Naive thymus-derived CD4-positive, alpha-beta T cell (primary cell): Measurements from ENCODE around the gene LEFTY2. TPM values are rescaled to one million over a fixed set of nuclear protein-coding genes. Genes with fewer than 3 reads are reported as not detected.

Experiments used
- ATAC-seq: fragments of 150-1000 bp; cut with Tn5 transposase; 2 replicates; pipeline ENCODE4 v1.10.0; 2021; ENCODE audit warnings: mild to moderate bottlenecking, moderate library complexity
- CTCF ChIA-PET: fragments of 350-600 bp; sonication (Branson Sonifier 250); formaldehyde crosslinking; loops from one replicate; lab custom pipeline; 2021; ENCODE audit warnings: antibody characterized with exemption; lab: Charles Lee
- POLR2A ChIA-PET: fragments of 350-600 bp; sonication (Branson Sonifier 250); formaldehyde crosslinking; loops from one replicate; lab custom pipeline; 2021; ENCODE audit warnings: antibody characterized with exemption, inconsistent platforms; lab: Charles Lee
- DNase-seq, 9 donors: peaks; one replicate each; pipeline versions ENCODE4 v3.0.0 to v3.0.0-alpha.2; 2020 to 2022; ENCODE audit warnings: mixed read lengths in 1 of 9
- H3K27ac ChIP-seq: one replicate; pipeline ENCODE4 v1.7.0; 2013; ENCODE audit warnings: mild to moderate bottlenecking, low read depth, low read length, moderate library complexity
- H3K27me3 ChIP-seq, 2 donors: one replicate each; pipeline ENCODE4 v1.7.0; 2013; ENCODE audit warnings: low read length in 2 of 2, mild to moderate bottlenecking in 2 of 2, moderate library complexity in 2 of 2; ENCODE audit not compliant: control insufficient read depth in 2 of 2, insufficient read depth in 2 of 2
- H3K36me3 ChIP-seq, 3 experiments: 1 replicate in 2 of 3; 2 replicates in 1 of 3; pipeline ENCODE4 v1.7.0; 2013; ENCODE audit warnings: low read length in 3 of 3, mild to moderate bottlenecking in 3 of 3, moderate library complexity in 1 of 3; ENCODE audit not compliant: insufficient read depth in 3 of 3, control insufficient read depth in 2 of 3
- H3K4me1 ChIP-seq, 2 donors: one replicate each; pipeline ENCODE4 v1.7.0; 2013; ENCODE audit warnings: low read length in 2 of 2, mild to moderate bottlenecking in 2 of 2, moderate library complexity in 1 of 2; ENCODE audit not compliant: control insufficient read depth in 2 of 2, insufficient read depth in 2 of 2
- H3K4me3 ChIP-seq: 2 replicates; pipeline ENCODE4 v1.7.0; 2013; ENCODE audit warnings: mild to moderate bottlenecking, low read length
- H3K9me3 ChIP-seq, 3 experiments: 1 replicate in 2 of 3; 2 replicates in 1 of 3; pipeline ENCODE4 v1.7.0; 2013; ENCODE audit warnings: low read length in 3 of 3; ENCODE audit not compliant: control insufficient read depth in 2 of 3
- H3K27ac Mint-ChIP-seq, 9 donors: one replicate each; pipeline ENCODE4 v1.8.0; 2020 to 2022; ENCODE audit warnings: mixed read lengths in 9 of 9, mild to moderate bottlenecking in 8 of 9, moderate library complexity in 5 of 9, inconsistent platforms in 2 of 9
- H3K27me3 Mint-ChIP-seq, 5 donors: one replicate each; pipeline ENCODE4 v1.8.0; 2021 to 2022; ENCODE audit warnings: mixed read lengths in 5 of 5, mild to moderate bottlenecking in 1 of 5
- H3K36me3 Mint-ChIP-seq, 5 donors: one replicate each; pipeline ENCODE4 v1.8.0; 2020 to 2022; ENCODE audit warnings: mixed read lengths in 5 of 5, mild to moderate bottlenecking in 3 of 5, inconsistent platforms in 1 of 5
- H3K4me1 Mint-ChIP-seq, 7 donors: one replicate each; pipeline ENCODE4 v1.8.0; 2020 to 2022; ENCODE audit warnings: mixed read lengths in 7 of 7, mild to moderate bottlenecking in 3 of 7, inconsistent platforms in 1 of 7
- H3K4me3 Mint-ChIP-seq, 10 donors: one replicate each; pipeline ENCODE4 v1.8.0; 2020 to 2022; ENCODE audit warnings: mild to moderate bottlenecking in 10 of 10, mixed read lengths in 10 of 10, moderate library complexity in 6 of 10, inconsistent platforms in 2 of 10
- H3K9me3 Mint-ChIP-seq, 11 donors: one replicate each; pipeline ENCODE4 v1.8.0; 2020 to 2022; ENCODE audit warnings: mixed read lengths in 11 of 11, mild to moderate bottlenecking in 4 of 11, inconsistent platforms in 1 of 11, moderate library complexity in 1 of 11
- intact Hi-C, 2 donors: fragments of 100-400 bp; cut with micrococcal nuclease; formaldehyde crosslinking; loops; one replicate each; pipeline ENCODE4 v1.15.1; 2023
- polyA plus RNA-seq, 2 donors: library from polyadenylated mRNA; unstranded; fragments of 300-500 nt; fragmentation: Illumina TruSeq; gene quantifications; one replicate each; pipeline ENCODE4 v1.2.3, GENCODE V29; 2021
- total RNA-seq, 6 experiments: library from RNA in 5 of 6; stranded (reverse) in 5 of 6; gene quantifications; 1 replicate in 5 of 6; 2 replicates in 1 of 6; pipeline ENCODE4 v1.2.3 and lab custom pipeline; 2021 to 2026

The LEFTY2 gene
- not detected for total RNA-seq
- under 1 TPM in 1 of 2 donors, not detected in 1; 0.45 TPM for polyA plus RNA-seq
- not detected for total RNA-seq (lab: John Stamatoyannopoulos, UW)

GRCh38 chr1:225941187-225941941 lies at the start of gene LEFTY2:
Gene LEFTY2, minus strand, starts transcription at chr1:225941220. Its CDS starts 80 bp downstream, at chr1:225941140.
- ATAC-seq, result no peak
- no peaks in the 10 kb centered on the region for H3K9me3 Mint-ChIP-seq
- H3K4me1 ChIP-seq, result peaks cover 7 to 11% of the 10 kb centered on the region in 2 donors
- POLR2A ChIA-PET, result interaction anchor here (1.0 kb wide), 1 partner anchor 11 kb away, joined by 3 read pairs; no protein-coding TSS in a partner anchor
- H3K36me3 Mint-ChIP-seq, result no peaks in the 10 kb centered on the region
- no peak for DNase-seq
- peaks cover 11 to 26% (median 17%) of the 10 kb centered on the region in 7 donors for H3K4me1 Mint-ChIP-seq
- H3K36me3 ChIP-seq, result no peaks in the 10 kb centered on the region
- no peaks in the 10 kb centered on the region for H3K9me3 ChIP-seq
- CTCF ChIA-PET, result no interaction called here
- no peaks in the 10 kb centered on the region for H3K27me3 ChIP-seq
- H3K4me3 Mint-ChIP-seq, result peak within 1 kb of the TSS in 3 of 10 donors; percentile 9 to 38 (median 17)
- H3K27me3 Mint-ChIP-seq, result no peaks in the 10 kb centered on the region
- H3K27ac Mint-ChIP-seq, result no peak within 1 kb of the TSS
- H3K4me3 ChIP-seq, result no peak within 1 kb of the TSS
- no peak within 1 kb of the TSS for H3K27ac ChIP-seq
- intact Hi-C loops, result no loop called here

DNA sequence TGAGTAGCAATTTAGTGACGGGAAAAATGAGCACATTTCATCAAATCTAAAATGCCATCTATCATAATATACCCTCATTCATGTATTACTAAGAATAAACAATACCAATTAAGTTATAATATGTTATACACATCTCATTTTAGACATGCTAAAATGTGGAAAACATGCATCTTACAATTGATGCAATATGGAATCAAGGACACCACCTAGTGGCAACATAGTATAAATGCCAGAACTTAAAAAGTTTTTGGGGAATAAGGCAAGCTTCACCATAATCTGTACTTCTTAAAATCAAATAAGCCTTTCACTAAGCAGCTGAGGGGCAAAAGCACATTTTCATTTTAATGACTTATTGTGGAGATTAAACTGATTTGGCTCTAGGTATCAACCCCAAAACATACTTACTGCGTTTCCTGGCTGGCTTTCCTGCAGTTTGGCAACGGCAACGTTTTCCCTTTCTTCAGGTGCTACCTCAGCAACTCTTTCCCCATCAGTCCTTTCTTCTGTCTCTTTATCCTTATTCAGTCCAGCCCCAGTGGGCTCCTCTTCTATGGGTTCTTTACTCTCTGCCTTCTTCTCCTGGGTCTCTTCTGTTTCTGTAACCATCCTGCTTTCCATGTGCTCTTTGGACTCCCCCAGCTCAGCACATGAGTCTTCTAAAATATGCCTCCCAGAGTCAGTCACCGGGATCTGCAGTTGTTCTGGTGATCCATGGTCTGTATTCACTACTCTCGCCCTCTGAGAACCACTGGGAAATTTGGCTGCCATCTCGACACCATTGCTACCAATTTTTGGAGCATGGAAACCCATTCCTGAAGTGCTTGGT lies 46.7 kb upstream of the LEFTY2 start:
- Mint-ChIP-seq H3K27me3 (no peaks in the 10 kb centered on the region), H3K27ac (peak overlapping the region in 6 of 9 donors; percentile 1 to 55 (median 23)), H3K36me3 (peaks cover 0 to 54% (median 26%) of the 10 kb centered on the region in 5 donors), H3K9me3 (no peaks in the 10 kb centered on the region), H3K4me1 (peaks cover 11 to 35% (median 24%) of the 10 kb centered on the region in 7 donors), H3K4me3 (peak overlapping the region in 1 of 10 donors; percentile 12)
- peaks cover 32 to 83% (median 44%) of the 10 kb centered on the region in 3 experiments for H3K36me3 ChIP-seq
- peak in 5 of 9 donors; percentile 41 to 54 (median 49) for DNase-seq
- peak; percentile 80 for ATAC-seq
- H3K4me3 ChIP-seq, result no peak overlapping the region
- ChIA-PET CTCF (interaction anchor here (0.6 to 2.2 kb wide), 12 partner anchors 9 to 669 kb away, joined by 3 to 14 read pairs (median 5); partner anchors contain the start of genes H3-3A and PYCR2), POLR2A (interaction anchor here (0.6 to 5.8 kb wide), 8 partner anchors 9 to 543 kb away, joined by 3 to 37 read pairs (median 4); partner anchors contain the start of genes H3-3A, SDE2, SRP9 and TMEM63A)
- H3K27me3 ChIP-seq, result no peaks in the 10 kb centered on the region
- intact Hi-C loops, result loop anchor here in 1 of 2 donors (1.0 to 2.0 kb wide), 3 partner anchors 76 to 512 kb away; no protein-coding TSS in a partner anchor
- no peaks in the 10 kb centered on the region for H3K9me3 ChIP-seq
- no peak overlapping the region for H3K27ac ChIP-seq
- H3K4me1 ChIP-seq, result peaks cover 0 to 10% of the 10 kb centered on the region in 2 donors

- H3K27ac Mint-ChIP-seq, result no peak overlapping the region
- no peak overlapping the region for H3K4me3 Mint-ChIP-seq
- ChIA-PET POLR2A (no interaction called here), CTCF (interaction anchor here (0.6 to 1.1 kb wide), 3 partner anchors 9 to 142 kb away, joined by 3 read pairs; no protein-coding TSS in a partner anchor)
- H3K36me3 Mint-ChIP-seq, result peaks cover 14 to 60% (median 27%) of the 10 kb centered on the region in 5 donors
- Histone ChIP-seq H3K36me3 (peaks cover 9 to 71% (median 18%) of the 10 kb centered on the region in 3 experiments), H3K27me3 (no peaks in the 10 kb centered on the region), H3K9me3 (no peaks in the 10 kb centered on the region), H3K27ac (no peak overlapping the region), H3K4me1 (peaks cover 0 to 5% of the 10 kb centered on the region in 2 donors), H3K4me3 (no peak overlapping the region)
- DNase-seq (no peak), ATAC-seq (no peak)
- no peaks in the 10 kb centered on the region for H3K27me3 Mint-ChIP-seq
- H3K4me1 Mint-ChIP-seq, result peaks cover 0 to 16% (median 9%) of the 10 kb centered on the region in 7 donors
- H3K9me3 Mint-ChIP-seq, result peaks cover 0 to 7% (median 0%) of the 10 kb centered on the region in 11 donors
- intact Hi-C loops, result no loop called here
Observed at GRCh38 chr1:225981714-225982113, 40.7 kb upstream of the LEFTY2 start.

- Histone ChIP-seq H3K27ac (no peak overlapping the region), H3K27me3 (no peaks in the 10 kb centered on the region), H3K4me1 (no peaks in the 10 kb centered on the region), H3K36me3 (peaks cover 5 to 58% (median 9%) of the 10 kb centered on the region in 3 experiments), H3K9me3 (no peaks in the 10 kb centered on the region), H3K4me3 (no peak overlapping the region)
- POLR2A ChIA-PET, result no interaction called here
- Mint-ChIP-seq H3K36me3 (peaks cover 14 to 49% (median 25%) of the 10 kb centered on the region in 5 donors), H3K4me1 (peaks cover 0 to 9% (median 6%) of the 10 kb centered on the region in 7 donors), H3K27ac (no peak overlapping the region), H3K9me3 (peaks cover 0 to 7% (median 0%) of the 10 kb centered on the region in 11 donors), H3K4me3 (no peak overlapping the region), H3K27me3 (no peaks in the 10 kb centered on the region)
- ATAC-seq, result no peak
- CTCF ChIA-PET, result interaction anchor here (0.8 to 1.5 kb wide), 2 partner anchors 506 to 661 kb away, joined by 3 read pairs; no protein-coding TSS in a partner anchor
- DNase-seq, result no peak
- intact Hi-C loops, result no loop called here
Observed at GRCh38 chr1:225980005-225980836, 39.2 kb upstream of the LEFTY2 start.

GRCh38 chr1:225979421-225979820 lies 38.4 kb upstream of the LEFTY2 start:
- Histone ChIP-seq H3K4me1 (no peaks in the 10 kb centered on the region), H3K27ac (no peak overlapping the region), H3K27me3 (no peaks in the 10 kb centered on the region), H3K9me3 (no peaks in the 10 kb centered on the region), H3K36me3 (peaks cover 5 to 50% (median 9%) of the 10 kb centered on the region in 3 experiments), H3K4me3 (no peak overlapping the region)
- intact Hi-C loops, result loop anchor here (5.0 to 10.0 kb wide), 5 partner anchors 67 to 1467 kb away; partner anchors contain the start of genes LBR (in 2 of the 2) and ENAH (in 1 of the 2)
- DNase-seq, result no peak
- no peak for ATAC-seq
- Mint-ChIP-seq H3K27me3 (no peaks in the 10 kb centered on the region), H3K4me3 (no peak overlapping the region), H3K9me3 (peaks cover 0 to 7% (median 0%) of the 10 kb centered on the region in 11 donors), H3K4me1 (peaks cover 0 to 9% (median 6%) of the 10 kb centered on the region in 7 donors), H3K27ac (peak overlapping the region in 1 of 9 donors; percentile 27), H3K36me3 (peaks cover 14 to 47% (median 25%) of the 10 kb centered on the region in 5 donors)
- ChIA-PET POLR2A (interaction anchor here (0.7 to 1.2 kb wide), 2 partner anchors 20 to 105 kb away, joined by 3 to 4 read pairs; partner anchors contain the start of gene SDE2), CTCF (interaction anchor here (0.8 to 1.0 kb wide), 2 partner anchors 502 to 660 kb away, joined by 3 to 4 read pairs; no protein-coding TSS in a partner anchor)
